A673 (cell line): Measurements from ENCODE around the gene RNF19B. TPM values are rescaled to one million over a fixed set of nuclear protein-coding genes. Genes with fewer than 3 reads are reported as not detected.

ENCODE experiments used
- BruUV-seq: library from RNA; stranded (reverse); fragments of 400-500 nt; replicated peaks from 2 replicates; lab custom pipeline; 2021; lab: Mats Ljungman, UMichigan
- CTCF ChIA-PET: fragments of 300-600 bp; sonication (Branson Sonifier 250); formaldehyde crosslinking; loops from one replicate; lab custom pipeline; 2022; ENCODE audit warnings: antibody characterized with exemption; lab: Charles Lee
- POLR2A ChIA-PET: fragments of 300-600 bp; sonication (Branson Sonifier 250); formaldehyde crosslinking; loops from one replicate; lab custom pipeline; 2022; ENCODE audit warnings: antibody characterized with exemption; ENCODE audit not compliant: low non-redundant PET; lab: Charles Lee
- DNase-seq: peaks from one replicate; pipeline ENCODE4 v3.0.0-alpha.2; 2015; ENCODE audit warnings: low spot score
- H3K27ac ChIP-seq: fragments of 200-600 bp; sonication (generic); 2 replicates; pipeline ENCODE4 v1.5.1; 2016; ENCODE audit warnings: mixed run types, low read depth, mild to moderate bottlenecking, mixed read lengths, antibody characterized with exemption, low read length; ENCODE audit not compliant: poor library complexity, severe bottlenecking
- H3K27me3 ChIP-seq: fragments of 200-600 bp; sonication (generic); replicated peaks from 2 replicates; pipeline ENCODE4 v1.6.1; 2017; ENCODE audit warnings: mixed run types, low read depth, mild to moderate bottlenecking, mixed read lengths, antibody characterized with exemption, low read length; ENCODE audit not compliant: insufficient read depth, poor library complexity
- H3K36me3 ChIP-seq: fragments of 200-600 bp; sonication (generic); 2 replicates; pipeline ENCODE4 v1.6.1; 2016; ENCODE audit warnings: mixed run types, mild to moderate bottlenecking, mixed read lengths, antibody characterized with exemption, low read length; ENCODE audit not compliant: insufficient read depth, poor library complexity, severe bottlenecking
- H3K4me1 ChIP-seq: fragments of 200-600 bp; sonication (generic); 2 replicates; pipeline ENCODE4 v1.6.1; 2017; ENCODE audit warnings: mixed run types, mild to moderate bottlenecking, mixed read lengths, antibody characterized with exemption, low read length; ENCODE audit not compliant: insufficient read depth, poor library complexity, severe bottlenecking
- H3K4me3 ChIP-seq: fragments of 200-600 bp; sonication (generic); 2 replicates; pipeline ENCODE4 v1.5.1; 2016; ENCODE audit warnings: low read depth, mixed run types, mild to moderate bottlenecking, mixed read lengths, low read length; ENCODE audit not compliant: poor library complexity, severe bottlenecking
- H3K9me3 ChIP-seq: fragments of 200-600 bp; sonication (generic); 2 replicates; pipeline ENCODE4 v1.6.1; 2016; ENCODE audit warnings: mixed run types, low read depth, mild to moderate bottlenecking, mixed read lengths, antibody characterized with exemption, low read length; ENCODE audit not compliant: poor library complexity, severe bottlenecking
- EZH2 ChIP-seq: fragments of 200-600 bp; sonication (generic); IDR thresholded peaks from 2 replicates; pipeline ENCODE4 v1.6.1; 2017; ENCODE audit warnings: borderline replicate concordance, low read depth, mild to moderate bottlenecking, mixed read lengths, antibody characterized with exemption, low read length; ENCODE audit not compliant: poor library complexity, severe bottlenecking
- intact Hi-C: fragments of 100-400 bp; cut with micrococcal nuclease; formaldehyde crosslinking; loops from one replicate; pipeline ENCODE4 v1.10.0; 2022; ENCODE audit not compliant: unreplicated experiment
- total RNA-seq: library from RNA; stranded (reverse); gene quantifications from 2 replicates; pipeline ENCODE4 v1.2.3, GENCODE V29; 2021
- TF ChIP-seq, protein P1 (sequence below): fragments of 300-800, 200-600 bp; sonication (generic); conservative IDR thresholded peaks from 2 replicates; pipeline ENCODE4 v1.5.1; 2017; ENCODE audit warnings: low read depth, mild to moderate bottlenecking, antibody characterized with exemption, low read length, moderate library complexity, mixed read lengths

The RNF19B gene
- total RNA-seq, 1 experiment from 2014 or later = 14.3 TPM

DNA sequence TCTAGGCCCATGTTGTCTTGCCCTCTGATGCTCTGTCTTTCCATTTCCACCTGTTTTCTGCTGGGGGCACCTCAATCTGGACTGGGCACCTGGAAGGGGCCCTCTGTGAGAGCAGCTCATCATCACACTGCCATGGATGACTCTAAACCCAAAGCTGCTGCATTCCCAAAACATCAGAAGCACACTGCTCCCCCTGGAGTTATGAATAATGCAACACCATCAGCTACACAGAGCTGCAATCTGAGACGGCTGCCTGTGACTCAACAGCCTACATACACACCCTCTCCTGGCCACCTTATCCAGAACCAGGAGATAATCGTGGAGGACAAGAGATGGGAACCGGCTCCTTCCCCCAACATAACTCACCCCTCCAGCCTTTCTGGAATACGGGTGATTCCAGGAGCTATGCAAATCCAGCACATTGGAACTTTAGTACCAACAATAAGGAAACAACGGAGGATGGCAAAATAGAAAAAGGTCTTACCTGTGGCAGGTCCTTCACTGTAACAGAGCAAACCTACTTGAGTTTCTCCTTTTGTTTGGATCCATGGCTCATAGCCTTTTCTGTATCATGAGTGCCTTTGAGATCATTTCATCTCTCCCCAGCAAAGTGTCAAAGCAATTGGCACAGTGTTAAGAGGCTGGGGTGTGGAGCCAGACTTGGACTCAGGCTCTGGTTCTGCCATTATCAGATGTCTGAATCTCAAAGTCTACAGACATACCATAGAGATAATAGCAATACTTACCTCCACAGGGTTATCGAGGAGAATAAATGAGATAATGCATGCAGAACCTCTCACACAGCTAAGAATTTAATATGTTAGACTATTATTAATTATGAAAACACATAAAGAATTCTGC lies 42.8 kb upstream of the RNF19B start:
- H3K27ac ChIP-seq = no peak overlapping the region
- BruUV-seq = no TSS peak

DNA sequence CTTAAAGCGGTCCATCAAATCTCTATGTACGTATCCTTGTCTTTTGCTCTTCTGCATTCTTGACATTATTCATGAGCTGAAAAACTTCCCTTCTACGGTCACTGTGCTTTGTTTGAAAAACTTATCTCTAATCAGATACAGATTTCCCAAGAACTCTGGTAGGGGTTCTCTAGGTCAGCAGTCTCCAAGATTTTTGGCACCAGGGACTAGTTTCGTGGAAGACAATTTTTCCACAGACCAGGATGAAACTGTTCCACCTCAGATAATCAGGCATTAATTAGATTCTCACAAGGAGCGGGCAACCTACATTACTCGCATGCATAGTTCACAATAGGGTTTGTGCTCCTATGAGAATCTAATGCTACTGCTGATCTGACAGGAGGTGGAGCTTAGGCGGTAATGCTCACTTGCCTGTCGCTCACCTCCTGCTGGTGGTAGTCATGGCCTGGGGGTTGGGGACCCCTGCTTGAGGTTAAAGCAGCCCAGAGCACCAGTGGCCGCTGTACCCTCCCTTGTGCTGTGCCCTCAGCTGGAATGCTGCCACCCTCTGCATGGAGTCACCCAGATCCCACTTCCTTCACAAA lies 41.3 kb upstream of the RNF19B start:
- H3K4me1 ChIP-seq = peaks cover 8% of the 10 kb centered on the region
- DNase-seq = no peak
- peaks cover 12% of the 10 kb centered on the region for H3K36me3 ChIP-seq
- no peaks in the 10 kb centered on the region for H3K9me3 ChIP-seq
- TF ChIP-seq, protein P1, sequence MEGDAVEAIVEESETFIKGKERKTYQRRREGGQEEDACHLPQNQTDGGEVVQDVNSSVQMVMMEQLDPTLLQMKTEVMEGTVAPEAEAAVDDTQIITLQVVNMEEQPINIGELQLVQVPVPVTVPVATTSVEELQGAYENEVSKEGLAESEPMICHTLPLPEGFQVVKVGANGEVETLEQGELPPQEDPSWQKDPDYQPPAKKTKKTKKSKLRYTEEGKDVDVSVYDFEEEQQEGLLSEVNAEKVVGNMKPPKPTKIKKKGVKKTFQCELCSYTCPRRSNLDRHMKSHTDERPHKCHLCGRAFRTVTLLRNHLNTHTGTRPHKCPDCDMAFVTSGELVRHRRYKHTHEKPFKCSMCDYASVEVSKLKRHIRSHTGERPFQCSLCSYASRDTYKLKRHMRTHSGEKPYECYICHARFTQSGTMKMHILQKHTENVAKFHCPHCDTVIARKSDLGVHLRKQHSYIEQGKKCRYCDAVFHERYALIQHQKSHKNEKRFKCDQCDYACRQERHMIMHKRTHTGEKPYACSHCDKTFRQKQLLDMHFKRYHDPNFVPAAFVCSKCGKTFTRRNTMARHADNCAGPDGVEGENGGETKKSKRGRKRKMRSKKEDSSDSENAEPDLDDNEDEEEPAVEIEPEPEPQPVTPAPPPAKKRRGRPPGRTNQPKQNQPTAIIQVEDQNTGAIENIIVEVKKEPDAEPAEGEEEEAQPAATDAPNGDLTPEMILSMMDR = no peak
- no peak for TF ChIP-seq EZH2
- no peak overlapping the region for H3K27ac ChIP-seq
- intact Hi-C loops = loop anchor here (2.0 kb wide), 1 partner anchor 73 kb away; no protein-coding TSS in a partner anchor
- ChIA-PET POLR2A (no interaction called here), CTCF (no interaction called here)
- no peaks in the 10 kb centered on the region for H3K27me3 ChIP-seq
- no TSS peak for BruUV-seq
- H3K4me3 ChIP-seq = no peak overlapping the region

More for the DNA sequence above, 42.8 kb upstream of the RNF19B start:
- TF ChIP-seq, protein P1 = peak; percentile 47
- no peak for TF ChIP-seq EZH2
- intact Hi-C loops = loop anchor here (2.0 kb wide), 1 partner anchor 75 kb away; no protein-coding TSS in a partner anchor
- ChIA-PET POLR2A (no interaction called here), CTCF (interaction anchor here (1.3 kb wide), 1 partner anchor 74 kb away, joined by 18 read pairs; no protein-coding TSS in a partner anchor)
- Histone ChIP-seq H3K4me3 (no peak overlapping the region), H3K36me3 (peaks cover 27% of the 10 kb centered on the region), H3K4me1 (peaks cover 8% of the 10 kb centered on the region), H3K27me3 (no peaks in the 10 kb centered on the region), H3K9me3 (no peaks in the 10 kb centered on the region)
- peak; percentile 84 for DNase-seq

DNA sequence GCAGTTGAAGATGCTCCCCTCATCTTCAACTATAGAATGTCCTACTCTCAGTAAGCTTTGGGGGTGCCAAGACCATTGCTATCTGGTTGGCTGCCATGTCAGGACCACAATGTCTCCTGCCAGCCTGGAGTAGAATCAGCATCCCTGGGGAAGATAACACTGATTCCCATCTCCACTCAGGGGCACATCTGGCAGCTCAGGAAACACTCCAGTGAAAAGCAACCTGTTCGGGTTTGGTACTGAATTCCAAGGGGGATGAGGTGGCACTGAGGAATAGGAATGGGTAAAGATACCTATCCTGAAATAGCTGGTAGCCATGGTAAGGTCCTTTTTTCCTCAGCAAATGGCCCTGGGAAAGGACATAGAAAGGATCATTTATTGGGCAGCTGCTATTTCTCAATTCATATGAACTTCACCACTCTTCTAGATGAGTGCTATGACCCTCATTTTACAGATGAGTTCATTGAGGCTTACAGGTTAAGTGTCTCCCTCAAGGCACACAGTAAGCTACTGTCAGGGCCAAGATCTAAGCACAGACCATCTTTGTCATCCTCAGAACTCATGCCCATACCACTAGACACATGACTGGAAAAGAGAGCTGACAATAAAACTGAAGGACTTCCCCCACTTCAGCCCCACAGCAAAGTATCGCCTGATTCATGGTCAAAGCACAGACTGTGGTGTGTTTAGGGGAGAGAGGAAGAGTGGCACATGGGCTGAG lies 40.7 kb upstream of the RNF19B start:
- H3K9me3 ChIP-seq = no peaks in the 10 kb centered on the region
- no peak overlapping the region for H3K4me3 ChIP-seq
- no peak overlapping the region for H3K27ac ChIP-seq
- intact Hi-C loops = no loop called here
- BruUV-seq = no TSS peak
- no peak for TF ChIP-seq EZH2
- TF ChIP-seq, protein P1 = no peak
- H3K27me3 ChIP-seq = no peaks in the 10 kb centered on the region
- peaks cover 8% of the 10 kb centered on the region for H3K36me3 ChIP-seq
- POLR2A ChIA-PET = interaction anchor here (0.6 kb wide), 1 partner anchor 8 kb away, joined by 3 read pairs; no protein-coding TSS in a partner anchor
- H3K4me1 ChIP-seq = peaks cover 8% of the 10 kb centered on the region
- CTCF ChIA-PET = no interaction called here
- DNase-seq = no peak
